Astrocyte (in vitro differentiated cells and primary cell): ENCODE results near the gene SLC66A1.

Experiments used
- CTCF ChIP-seq: IDR thresholded peaks from 2 replicates; pipeline ENCODE4 v1.5.1; 2011; ENCODE audit warnings: low read depth, mild to moderate bottlenecking, inconsistent platforms, low read length, moderate library complexity; ENCODE audit not compliant: insufficient read depth
- EZH2 ChIP-seq: IDR thresholded peaks from 2 replicates; pipeline ENCODE4 v1.6.1; 2012; ENCODE audit warnings: mild to moderate bottlenecking, low read length, inconsistent platforms; ENCODE audit not compliant: insufficient read depth

GRCh38 chr1:19307794-19308508 is 4.2 kb upstream of the SLC66A1 start:
- TF ChIP-seq CTCF (no peak), EZH2 (no peak)
